ENCODE results near the gene RCAN1.

DNA sequence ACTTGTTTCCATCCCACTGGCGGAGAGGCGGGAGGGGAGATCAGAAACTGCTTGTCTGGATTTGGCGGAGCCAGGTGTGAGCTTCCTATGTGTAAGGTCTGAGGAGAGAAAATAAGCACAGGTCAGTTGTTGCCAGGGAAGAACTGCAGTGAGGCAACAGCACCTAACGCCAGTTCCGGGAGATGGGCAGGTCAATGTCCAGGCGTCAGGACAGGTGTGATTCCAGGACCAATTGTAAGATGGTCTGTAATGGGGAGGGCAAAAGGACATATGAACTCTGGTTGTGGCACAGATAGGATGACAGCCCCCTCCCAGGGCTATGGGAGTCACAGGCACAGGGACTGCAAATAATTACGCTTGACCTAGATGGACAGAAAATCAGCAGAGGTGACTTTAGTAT, 93.4 kb downstream of the RCAN1 start:
- TF ChIP-seq POLR2AphosphoS5 (IDR thresholded peaks at IDR 0.05; ENCODE audit: low read depth, low read length) (no peak), SIN3A (IDR thresholded peaks at IDR 0.05; ENCODE audit: borderline replicate concordance, insufficient read depth, low read length) (no peak), TAF1 (IDR thresholded peaks at IDR 0.05; ENCODE audit: borderline replicate concordance, insufficient read depth, low read length) (no peak)
- TF ChIP-seq, protein P1, sequence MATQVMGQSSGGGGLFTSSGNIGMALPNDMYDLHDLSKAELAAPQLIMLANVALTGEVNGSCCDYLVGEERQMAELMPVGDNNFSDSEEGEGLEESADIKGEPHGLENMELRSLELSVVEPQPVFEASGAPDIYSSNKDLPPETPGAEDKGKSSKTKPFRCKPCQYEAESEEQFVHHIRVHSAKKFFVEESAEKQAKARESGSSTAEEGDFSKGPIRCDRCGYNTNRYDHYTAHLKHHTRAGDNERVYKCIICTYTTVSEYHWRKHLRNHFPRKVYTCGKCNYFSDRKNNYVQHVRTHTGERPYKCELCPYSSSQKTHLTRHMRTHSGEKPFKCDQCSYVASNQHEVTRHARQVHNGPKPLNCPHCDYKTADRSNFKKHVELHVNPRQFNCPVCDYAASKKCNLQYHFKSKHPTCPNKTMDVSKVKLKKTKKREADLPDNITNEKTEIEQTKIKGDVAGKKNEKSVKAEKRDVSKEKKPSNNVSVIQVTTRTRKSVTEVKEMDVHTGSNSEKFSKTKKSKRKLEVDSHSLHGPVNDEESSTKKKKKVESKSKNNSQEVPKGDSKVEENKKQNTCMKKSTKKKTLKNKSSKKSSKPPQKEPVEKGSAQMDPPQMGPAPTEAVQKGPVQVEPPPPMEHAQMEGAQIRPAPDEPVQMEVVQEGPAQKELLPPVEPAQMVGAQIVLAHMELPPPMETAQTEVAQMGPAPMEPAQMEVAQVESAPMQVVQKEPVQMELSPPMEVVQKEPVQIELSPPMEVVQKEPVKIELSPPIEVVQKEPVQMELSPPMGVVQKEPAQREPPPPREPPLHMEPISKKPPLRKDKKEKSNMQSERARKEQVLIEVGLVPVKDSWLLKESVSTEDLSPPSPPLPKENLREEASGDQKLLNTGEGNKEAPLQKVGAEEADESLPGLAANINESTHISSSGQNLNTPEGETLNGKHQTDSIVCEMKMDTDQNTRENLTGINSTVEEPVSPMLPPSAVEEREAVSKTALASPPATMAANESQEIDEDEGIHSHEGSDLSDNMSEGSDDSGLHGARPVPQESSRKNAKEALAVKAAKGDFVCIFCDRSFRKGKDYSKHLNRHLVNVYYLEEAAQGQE (IDR thresholded peaks at IDR 0.05; ENCODE audit: insufficient read depth in 1 of 2, low read depth in 2 of 2, low read length in 2 of 2): no peak
